IMR-90 (cell line): ENCODE data around the gene ZFHX3. TPM values are rescaled to one million over a fixed set of nuclear protein-coding genes. Genes with fewer than 3 reads are reported as not detected.

Source experiments
- ATAC-seq: fragments of 200-7000 bp; cut with Tn5 transposase; 2 replicates; pipeline ENCODE4 v1.9.1; 2020; ENCODE audit warnings: low read depth, mild to moderate bottlenecking, moderate library complexity
- BruUV-seq: library from RNA; stranded (reverse); fragments of 400-500 nt; replicated peaks from 2 replicates; lab custom pipeline; 2021; lab: Mats Ljungman, UMichigan
- CTCF ChIA-PET: fragments of 300-600 bp; formaldehyde crosslinking; extraction: SDS; loops from one replicate; lab custom pipeline; 2021; ENCODE audit warnings: antibody characterized with exemption; lab: Yijun Ruan, JAX
- POLR2A ChIA-PET: fragments of 300-600 bp; sonication (Branson Sonifier 250); formaldehyde crosslinking; loops from one replicate; lab custom pipeline; 2022; ENCODE audit warnings: antibody characterized with exemption; ENCODE audit not compliant: unreplicated experiment; lab: Charles Lee
- DNase-seq: peaks from one replicate; pipeline ENCODE4 v3.0.0; 2013
- H2AFZ ChIP-seq: replicated peaks from 2 replicates; pipeline ENCODE3; 2013; ENCODE audit warnings: low read length, mild to moderate bottlenecking; ENCODE audit not compliant: poor library complexity
- H2AK5ac ChIP-seq: 2 replicates; pipeline ENCODE4 v1.6.1; 2013; ENCODE audit warnings: low read depth, low read length, inconsistent platforms
- H2AK9ac ChIP-seq: replicated peaks from 2 replicates; pipeline ENCODE3; 2013; ENCODE audit warnings: mild to moderate bottlenecking, low read depth, low read length, moderate library complexity; ENCODE audit not compliant: poor library complexity
- H2BK120ac ChIP-seq: 2 replicates; pipeline ENCODE4 v1.6.1; 2013; ENCODE audit warnings: low read depth, low read length, inconsistent platforms
- H2BK15ac ChIP-seq: 3 replicates; pipeline ENCODE4 v1.6.1; 2013; ENCODE audit warnings: low read depth, low read length, inconsistent platforms
- H2BK20ac ChIP-seq: 2 replicates; pipeline ENCODE4 v1.6.1; 2013; ENCODE audit warnings: low read depth, mild to moderate bottlenecking, inconsistent platforms, low read length, moderate library complexity
- H2BK5ac ChIP-seq: 2 replicates; pipeline ENCODE4 v1.6.1; 2013; ENCODE audit warnings: mild to moderate bottlenecking, low read depth, low read length, inconsistent platforms; ENCODE audit not compliant: poor library complexity, severe bottlenecking
- H3K14ac ChIP-seq: replicated peaks from 2 replicates; pipeline ENCODE4 v1.6.1; 2013; ENCODE audit warnings: low read depth, low read length, inconsistent platforms
- H3K18ac ChIP-seq: 2 replicates; pipeline ENCODE4 v1.6.1; 2013; ENCODE audit warnings: low read depth, low read length, control low read depth
- H3K23ac ChIP-seq: 2 replicates; pipeline ENCODE4 v1.6.1; 2013; ENCODE audit warnings: low read depth, low read length, inconsistent platforms
- H3K27ac ChIP-seq: 2 replicates; pipeline ENCODE4 v1.5.1; 2013; ENCODE audit warnings: mild to moderate bottlenecking, control low read depth, low read length; ENCODE audit not compliant: insufficient read depth
- H3K27me3 ChIP-seq: 2 replicates; pipeline ENCODE4 v1.6.1; 2013; ENCODE audit warnings: low read length; ENCODE audit not compliant: control insufficient read depth, insufficient read depth
- H3K36me3 ChIP-seq: 2 replicates; pipeline ENCODE4 v1.6.1; 2013; ENCODE audit warnings: low read length, mixed read lengths; ENCODE audit not compliant: control insufficient read depth, insufficient read depth
- H3K4ac ChIP-seq: 2 replicates; pipeline ENCODE4 v1.6.1; 2013; ENCODE audit warnings: low read depth, low read length, inconsistent platforms
- H3K4me1 ChIP-seq: 2 replicates; pipeline ENCODE4 v1.6.1; 2013; ENCODE audit warnings: low read length, mixed read lengths; ENCODE audit not compliant: control insufficient read depth, insufficient read depth
- H3K4me2 ChIP-seq: 2 replicates; pipeline ENCODE4 v1.6.1; 2013; ENCODE audit warnings: low read depth, mild to moderate bottlenecking, control low read depth, low read length, moderate library complexity
- H3K4me3 ChIP-seq: 2 replicates; pipeline ENCODE4 v1.5.1; 2013; ENCODE audit warnings: low read depth, mild to moderate bottlenecking, control low read depth, low read length, moderate library complexity; ENCODE audit not compliant: insufficient read depth
- H3K56ac ChIP-seq: 2 replicates; pipeline ENCODE4 v1.6.1; 2013; ENCODE audit warnings: low read length, inconsistent platforms; ENCODE audit not compliant: insufficient read depth; ENCODE audit errors: extremely low read depth
- H3K79me1 ChIP-seq, 2 experiments: 2 replicates each; pipeline ENCODE4 v1.6.1; 2013; ENCODE audit warnings: low read length in 2 of 2, inconsistent platforms in 1 of 2, low read depth in 1 of 2
- H3K9ac ChIP-seq: 2 replicates; pipeline ENCODE4 v1.6.1; 2013; ENCODE audit warnings: low read depth, low read length, control low read depth
- H3K9me1 ChIP-seq: 2 replicates; pipeline ENCODE4 v1.6.1; 2013; ENCODE audit warnings: low read length, inconsistent platforms; ENCODE audit not compliant: insufficient read depth
- H3K9me3 ChIP-seq: 2 replicates; pipeline ENCODE4 v1.6.1; 2013; ENCODE audit warnings: low read length; ENCODE audit not compliant: control insufficient read depth, insufficient read depth
- H4K20me1 ChIP-seq: 2 replicates; pipeline ENCODE4 v1.6.1; 2013; ENCODE audit warnings: low read length, inconsistent platforms; ENCODE audit not compliant: insufficient read depth
- H4K5ac ChIP-seq: 2 replicates; pipeline ENCODE4 v1.6.1; 2013; ENCODE audit warnings: mild to moderate bottlenecking, low read depth, low read length, control low read depth
- H4K8ac ChIP-seq, 2 experiments: 2 replicates each; pipeline ENCODE4 v1.6.1; 2013; ENCODE audit warnings: low read depth in 2 of 2, low read length in 2 of 2, control low read depth in 1 of 2, inconsistent platforms in 1 of 2
- H4K91ac ChIP-seq: 2 replicates; pipeline ENCODE4 v1.6.1; 2013; ENCODE audit warnings: low read depth, low read length, inconsistent platforms; ENCODE audit not compliant: insufficient read depth
- BHLHE40 ChIP-seq: fragments of 150-350 bp; IDR thresholded peaks from 2 replicates; pipeline ENCODE4 v1.6.1; 2016; ENCODE audit warnings: mild to moderate bottlenecking, low read depth, low read length
- CHD1 ChIP-seq: IDR thresholded peaks from 2 replicates; pipeline ENCODE4 v1.6.1; 2012; ENCODE audit warnings: low read depth, low read length, improper control_type of control experiment
- CTCF ChIP-seq: conservative IDR thresholded peaks from 2 replicates; pipeline ENCODE4 v1.5.1; 2012; ENCODE audit warnings: mild to moderate bottlenecking, low read depth, low read length, improper control_type of control experiment
- ELK1 ChIP-seq: fragments of 150-350 bp; IDR thresholded peaks from 2 replicates; pipeline ENCODE4 v1.6.1; 2016; ENCODE audit warnings: low read depth, mild to moderate bottlenecking, low read length, moderate library complexity, borderline replicate concordance
- FOS ChIP-seq: fragments of 150-350 bp; IDR thresholded peaks from 2 replicates; pipeline ENCODE4 v1.6.1; 2016; ENCODE audit warnings: low read depth, low read length
- MAFK ChIP-seq: IDR thresholded peaks from 2 replicates; pipeline ENCODE4 v1.6.1; 2012; ENCODE audit warnings: low read depth, low read length, improper control_type of control experiment
- MXI1 ChIP-seq: IDR thresholded peaks from 2 replicates; pipeline ENCODE4 v1.6.1; 2012; ENCODE audit warnings: low read depth, mild to moderate bottlenecking, low read length, moderate library complexity, borderline replicate concordance
- NFE2L2 ChIP-seq: fragments of 150-350 bp; IDR thresholded peaks from 2 replicates; pipeline ENCODE4 v1.6.1; 2016; ENCODE audit warnings: low read depth, mild to moderate bottlenecking, low read length
- SMC3 ChIP-seq: fragments of 150-350 bp; IDR thresholded peaks from 2 replicates; pipeline ENCODE4 v1.6.1; 2016; ENCODE audit warnings: low read depth, mild to moderate bottlenecking, antibody characterized with exemption, low read length, moderate library complexity
- USF2 ChIP-seq: fragments of 150-350 bp; IDR thresholded peaks from 2 replicates; pipeline ENCODE4 v1.6.1; 2017; ENCODE audit warnings: mild to moderate bottlenecking, antibody characterized with exemption, low read length, low read depth
- WGBS, 2 experiments: methylation state at CpG; one replicate each; pipeline versions ENCODE4 v1.1.5 to v1.1.7; 2013; ENCODE audit warnings: missing lambda C conversion rate in 2 of 2; ENCODE audit not compliant: insufficient read length in 1 of 2; ENCODE audit errors: extremely low coverage in 2 of 2; 5-methylcytosine and 5-hydroxymethylcytosine counted together
- dilution Hi-C: fragments of 300-500 bp; cut with HindIII; formaldehyde crosslinking; loops from one replicate; pipeline ENCODE4 v1.14.3; 2018; ENCODE audit warnings: low sequenced_read_pairs; ENCODE audit not compliant: unreplicated experiment
- in situ Hi-C: fragments of 300-500 bp; cut with MboI; formaldehyde crosslinking; loops from 3 replicates; pipeline ENCODE4 v1.14.3; 2019; ENCODE audit warnings: low sequenced_read_pairs, inconsistent platforms, mixed read lengths
- intact Hi-C: fragments of 100-400 bp; cut with micrococcal nuclease; formaldehyde crosslinking; loops from 2 replicates; pipeline ENCODE4 v1.10.0; 2022
- polyA plus RNA-seq, 3 experiments: library from polyadenylated mRNA; depleted of rRNA; stranded (reverse); fragments of >200 nt; gene quantifications; 2 replicates each; pipeline ENCODE4 v1.2.3, GENCODE V29; 2012; ENCODE audit warnings: low replicate concordance in 1 of 3
- total RNA-seq: library from RNA; depleted of rRNA; stranded (reverse); fragments of >200 nt; gene quantifications from 2 replicates; pipeline ENCODE4 v1.2.3, GENCODE V29; 2012

The ZFHX3 gene
- total and polyA plus RNA-seq, 2 of the 4 experiments (the other 2 are of a cell fraction), result 1.4 to 1.7 TPM

- no peak for ATAC-seq
- Histone ChIP-seq H2BK120ac (no peak overlapping the region), H2AK9ac (no peak overlapping the region), H3K36me3 (no peaks in the 10 kb centered on the region), H3K9me1 (peaks cover 30% of the 10 kb centered on the region), H4K20me1 (peaks cover 51% of the 10 kb centered on the region), H3K14ac (no peak overlapping the region), H4K5ac (no peak overlapping the region), H3K9ac (no peak overlapping the region), H3K23ac (no peak overlapping the region), H3K4ac (no peak overlapping the region), H3K4me3 (no peak overlapping the region), H2BK20ac (no peak overlapping the region), H2BK15ac (no peak overlapping the region), H3K4me2 (no peak overlapping the region), H3K9me3 (no peaks in the 10 kb centered on the region), H3K79me1 (peaks cover 57 to 95% of the 10 kb centered on the region in 2 experiments), H3K18ac (no peak overlapping the region), H3K27ac (no peak overlapping the region), H2AK5ac (no peak overlapping the region), H3K4me1 (peaks cover 12% of the 10 kb centered on the region), H2BK5ac (no peak overlapping the region), H4K91ac (no peak overlapping the region), H3K27me3 (no peaks in the 10 kb centered on the region), H3K56ac (no peak overlapping the region), H2AFZ (no peak overlapping the region), H4K8ac (no peak overlapping the region)
- in situ Hi-C loops, result no loop called here
- CTCF ChIA-PET, result no interaction called here
- no peak for DNase-seq
- no TSS peak for BruUV-seq
- no CpG with 5 or more reads among the region's 9 CpGs for WGBS, 2 experiments
- intact Hi-C loops, result no loop called here
- POLR2A ChIA-PET, result no interaction called here
- dilution Hi-C loops, result no loop called here
- TF ChIP-seq MXI1 (no peak), FOS (no peak), ELK1 (no peak), CTCF (no peak), SMC3 (no peak), NFE2L2 (no peak), CHD1 (no peak), USF2 (no peak), MAFK (no peak), BHLHE40 (no peak)
Observed at GRCh38 chr16:72983241-72983640, 64.7 kb downstream of the ZFHX3 start.
